ENCODE measurements around the gene TNS1.

TNS1 gene

GRCh38 chr2:217929757-217930707 is 72.8 kb downstream of the TNS1 start:
- H3K27ac ChIP-seq = no peak overlapping the region
- H3K4me3 ChIP-seq (ENCODE audit: low read depth in 1 of 2, low read length in 1 of 2) = no peak overlapping the region
- H3K27me3 ChIP-seq = peaks cover 12% of the 10 kb centered on the region
- no peaks in the 10 kb centered on the region for H3K9me3 ChIP-seq
- no peak for TF ChIP-seq CTCF (IDR thresholded peaks at IDR 0.05)
- no peaks in the 10 kb centered on the region for H3K36me3 ChIP-seq
- H3K4me1 ChIP-seq (ENCODE audit: control insufficient read depth in 1 of 2, insufficient read depth in 1 of 2, low read depth in 1 of 2, low read length in 1 of 2) = peaks cover 7 to 8% of the 10 kb centered on the region in 2 experiments

GRCh38 chr2:217929272-217929671 is 73.5 kb downstream of the TNS1 start:
- H3K9me3 ChIP-seq = no peaks in the 10 kb centered on the region
- H3K27ac ChIP-seq = no peak overlapping the region
- H3K4me3 ChIP-seq (ENCODE audit: low read depth in 1 of 2, low read length in 1 of 2) = no peak overlapping the region
- no peak for TF ChIP-seq CTCF (IDR thresholded peaks at IDR 0.05)
- H3K27me3 ChIP-seq = peaks cover 12% of the 10 kb centered on the region
- H3K4me1 ChIP-seq (ENCODE audit: control insufficient read depth in 1 of 2, insufficient read depth in 1 of 2, low read depth in 1 of 2, low read length in 1 of 2) = peaks cover 0 to under 1% of the 10 kb centered on the region in 2 experiments
- H3K36me3 ChIP-seq = no peaks in the 10 kb centered on the region

- no peak for TF ChIP-seq CTCF (IDR thresholded peaks at IDR 0.05)
- no peaks in the 10 kb centered on the region for H3K36me3 ChIP-seq
- H3K4me3 ChIP-seq (ENCODE audit: low read depth in 1 of 2, low read length in 1 of 2) = no peak overlapping the region
- H3K27ac ChIP-seq = no peak overlapping the region
- H3K4me1 ChIP-seq (ENCODE audit: control insufficient read depth in 1 of 2, insufficient read depth in 1 of 2, low read depth in 1 of 2, low read length in 1 of 2) = no peaks in the 10 kb centered on the region
- no peaks in the 10 kb centered on the region for H3K9me3 ChIP-seq
- peaks cover 12% of the 10 kb centered on the region for H3K27me3 ChIP-seq
These were observed 74.2 kb downstream of the TNS1 start for GRCh38 chr2:217928324-217929181.

GRCh38 chr2:217927601-217928323 is 75.0 kb downstream of the TNS1 start:
- Histone ChIP-seq H3K4me3 (ENCODE audit: low read depth in 1 of 2, low read length in 1 of 2) (no peak overlapping the region), H3K36me3 (no peaks in the 10 kb centered on the region), H3K27me3 (peaks cover 12% of the 10 kb centered on the region), H3K27ac (no peak overlapping the region), H3K9me3 (no peaks in the 10 kb centered on the region), H3K4me1 (ENCODE audit: control insufficient read depth in 1 of 2, insufficient read depth in 1 of 2, low read depth in 1 of 2, low read length in 1 of 2) (no peaks in the 10 kb centered on the region)
- TF ChIP-seq CTCF (IDR thresholded peaks at IDR 0.05) = no peak

- peaks cover 12% of the 10 kb centered on the region for H3K27me3 ChIP-seq
- no peak overlapping the region for H3K4me3 ChIP-seq (ENCODE audit: low read depth in 1 of 2, low read length in 1 of 2)
- H3K36me3 ChIP-seq = no peaks in the 10 kb centered on the region
- no peaks in the 10 kb centered on the region for H3K4me1 ChIP-seq (ENCODE audit: control insufficient read depth in 1 of 2, insufficient read depth in 1 of 2, low read depth in 1 of 2, low read length in 1 of 2)
- no peak overlapping the region for H3K27ac ChIP-seq
- H3K9me3 ChIP-seq = no peaks in the 10 kb centered on the region
- TF ChIP-seq CTCF (IDR thresholded peaks at IDR 0.05) = no peak
These were observed 76.0 kb downstream of the TNS1 start for GRCh38 chr2:217926801-217927200.

Data from neutrophil (primary cell).